Endodermal cell (in vitro differentiated cells): Measurements from ENCODE around the gene TRIM45. TPM values are rescaled to one million over a fixed set of nuclear protein-coding genes. Genes with fewer than 3 reads are reported as not detected.

Source experiments
- DNase-seq: peaks from one replicate; pipeline ENCODE4 v3.0.0-alpha.2; 2017
- H3K27ac ChIP-seq: 2 replicates; pipeline ENCODE4 v1.5.1; 2013; ENCODE audit warnings: mild to moderate bottlenecking, low read depth, low read length, moderate library complexity
- H3K27me3 ChIP-seq: 2 replicates; pipeline ENCODE4 v1.6.1; 2013; ENCODE audit warnings: mild to moderate bottlenecking, low read length, moderate library complexity; ENCODE audit not compliant: insufficient read depth, control insufficient read depth, poor library complexity, severe bottlenecking
- H3K36me3 ChIP-seq: 2 replicates; pipeline ENCODE4 v1.7.0; 2013; ENCODE audit warnings: mild to moderate bottlenecking, low read length, moderate library complexity; ENCODE audit not compliant: control insufficient read depth, insufficient read depth
- H3K4me1 ChIP-seq: one replicate; pipeline ENCODE4 v1.7.0; 2013; ENCODE audit warnings: low read length; ENCODE audit not compliant: control insufficient read depth, insufficient read depth
- H3K4me3 ChIP-seq: 2 replicates; pipeline ENCODE4 v1.5.1; 2013; ENCODE audit warnings: mild to moderate bottlenecking, low read length, moderate library complexity
- H3K9ac ChIP-seq: 2 replicates; pipeline ENCODE4 v1.6.1; 2013; ENCODE audit warnings: mild to moderate bottlenecking, low read length, moderate library complexity; ENCODE audit not compliant: poor library complexity, severe bottlenecking; ENCODE audit errors: extremely low read depth
- H3K9me3 ChIP-seq: 2 replicates; pipeline ENCODE4 v1.6.1; 2013; ENCODE audit warnings: mild to moderate bottlenecking, low read length, moderate library complexity; ENCODE audit not compliant: control insufficient read depth
- H3K27ac Mint-ChIP-seq: 2 replicates; pipeline ENCODE4 v1.8.0; 2020; ENCODE audit warnings: mixed read lengths
- H3K27me3 Mint-ChIP-seq: 2 replicates; pipeline ENCODE4 v1.8.0; 2021; ENCODE audit warnings: mild to moderate bottlenecking, mixed read lengths; ENCODE audit not compliant: insufficient read depth
- H3K36me3 Mint-ChIP-seq: 2 replicates; pipeline ENCODE4 v1.8.0; 2020; ENCODE audit warnings: low read depth, mixed read lengths
- H3K4me1 Mint-ChIP-seq: 2 replicates; pipeline ENCODE4 v1.8.0; 2020; ENCODE audit warnings: mixed read lengths
- H3K4me3 Mint-ChIP-seq: 2 replicates; pipeline ENCODE4 v1.8.0; 2020; ENCODE audit warnings: mild to moderate bottlenecking, moderate library complexity, mixed read lengths
- H3K9me3 Mint-ChIP-seq: 2 replicates; pipeline ENCODE4 v1.8.0; 2020; ENCODE audit warnings: mild to moderate bottlenecking, mixed read lengths
- WGBS, 2 experiments: methylation state at CpG; one replicate each; pipeline versions ENCODE4 v1.1.5 to v1.1.7; 2013; ENCODE audit warnings: missing lambda C conversion rate in 2 of 2, mixed read lengths in 1 of 2; ENCODE audit not compliant: insufficient coverage in 1 of 2, insufficient read length in 1 of 2; 5-methylcytosine and 5-hydroxymethylcytosine counted together
- total RNA-seq, 2 donors: library from RNA; stranded (reverse); fragmentation: NEBNext Ultra II Directional in 1 of 2; extraction: Animal tissue kit (Norgen Biotek cat#: 25700) in 1 of 2; gene quantifications; 2 replicates in 1 of 2; 3 replicates in 1 of 2; pipeline ENCODE4 v1.2.1, GENCODE V29; 2021
- TF ChIP-seq, protein P1 (sequence below): fragments of 200-600 bp; sonication (generic); conservative IDR thresholded peaks from 2 replicates; pipeline ENCODE4 v1.5.0; 2021; ENCODE audit warnings: antibody characterized with exemption, mild to moderate bottlenecking

TRIM45 gene
- total RNA-seq, 2 donors from 2014 or later = 13.4 to 16.5 TPM

- Mint-ChIP-seq H3K27ac (no peak overlapping the region), H3K4me3 (no peak overlapping the region), H3K4me1 (peaks cover 20% of the 10 kb centered on the region), H3K36me3 (no peaks in the 10 kb centered on the region), H3K9me3 (peaks cover 10% of the 10 kb centered on the region), H3K27me3 (no peaks in the 10 kb centered on the region)
- H3K27me3 ChIP-seq = no peaks in the 10 kb centered on the region
- H3K9me3 ChIP-seq = peaks cover 9% of the 10 kb centered on the region
- no peak overlapping the region for H3K4me3 ChIP-seq
- no peaks in the 10 kb centered on the region for H3K4me1 ChIP-seq
- TF ChIP-seq, protein P1, sequence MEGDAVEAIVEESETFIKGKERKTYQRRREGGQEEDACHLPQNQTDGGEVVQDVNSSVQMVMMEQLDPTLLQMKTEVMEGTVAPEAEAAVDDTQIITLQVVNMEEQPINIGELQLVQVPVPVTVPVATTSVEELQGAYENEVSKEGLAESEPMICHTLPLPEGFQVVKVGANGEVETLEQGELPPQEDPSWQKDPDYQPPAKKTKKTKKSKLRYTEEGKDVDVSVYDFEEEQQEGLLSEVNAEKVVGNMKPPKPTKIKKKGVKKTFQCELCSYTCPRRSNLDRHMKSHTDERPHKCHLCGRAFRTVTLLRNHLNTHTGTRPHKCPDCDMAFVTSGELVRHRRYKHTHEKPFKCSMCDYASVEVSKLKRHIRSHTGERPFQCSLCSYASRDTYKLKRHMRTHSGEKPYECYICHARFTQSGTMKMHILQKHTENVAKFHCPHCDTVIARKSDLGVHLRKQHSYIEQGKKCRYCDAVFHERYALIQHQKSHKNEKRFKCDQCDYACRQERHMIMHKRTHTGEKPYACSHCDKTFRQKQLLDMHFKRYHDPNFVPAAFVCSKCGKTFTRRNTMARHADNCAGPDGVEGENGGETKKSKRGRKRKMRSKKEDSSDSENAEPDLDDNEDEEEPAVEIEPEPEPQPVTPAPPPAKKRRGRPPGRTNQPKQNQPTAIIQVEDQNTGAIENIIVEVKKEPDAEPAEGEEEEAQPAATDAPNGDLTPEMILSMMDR = no peak
- no peak overlapping the region for H3K9ac ChIP-seq
- no peaks in the 10 kb centered on the region for H3K36me3 ChIP-seq
- no peak for DNase-seq
- H3K27ac ChIP-seq = no peak overlapping the region
- 89 to 93% methylated on average over 2 to 4 of the region's 5 CpGs for WGBS, 2 experiments
Observed at GRCh38 chr1:117147856-117148588, 26.5 kb upstream of the TRIM45 start.

- Histone ChIP-seq H3K27ac (no peak overlapping the region), H3K9ac (no peak overlapping the region), H3K4me1 (no peaks in the 10 kb centered on the region), H3K36me3 (no peaks in the 10 kb centered on the region), H3K9me3 (peaks cover 9% of the 10 kb centered on the region), H3K27me3 (no peaks in the 10 kb centered on the region), H3K4me3 (no peak overlapping the region)
- no peak overlapping the region for H3K27ac Mint-ChIP-seq
- WGBS, 2 experiments = 71 to 100% methylated on average over 1 to 4 of the region's 4 CpGs
- TF ChIP-seq, protein P1 = no peak
- no peaks in the 10 kb centered on the region for H3K36me3 Mint-ChIP-seq
- H3K9me3 Mint-ChIP-seq = peaks cover 10% of the 10 kb centered on the region
- no peaks in the 10 kb centered on the region for H3K27me3 Mint-ChIP-seq
- no peak for DNase-seq
- H3K4me3 Mint-ChIP-seq = no peak overlapping the region
- peaks cover 20% of the 10 kb centered on the region for H3K4me1 Mint-ChIP-seq
Observed at GRCh38 chr1:117147341-117147831, 25.8 kb upstream of the TRIM45 start.

DNA sequence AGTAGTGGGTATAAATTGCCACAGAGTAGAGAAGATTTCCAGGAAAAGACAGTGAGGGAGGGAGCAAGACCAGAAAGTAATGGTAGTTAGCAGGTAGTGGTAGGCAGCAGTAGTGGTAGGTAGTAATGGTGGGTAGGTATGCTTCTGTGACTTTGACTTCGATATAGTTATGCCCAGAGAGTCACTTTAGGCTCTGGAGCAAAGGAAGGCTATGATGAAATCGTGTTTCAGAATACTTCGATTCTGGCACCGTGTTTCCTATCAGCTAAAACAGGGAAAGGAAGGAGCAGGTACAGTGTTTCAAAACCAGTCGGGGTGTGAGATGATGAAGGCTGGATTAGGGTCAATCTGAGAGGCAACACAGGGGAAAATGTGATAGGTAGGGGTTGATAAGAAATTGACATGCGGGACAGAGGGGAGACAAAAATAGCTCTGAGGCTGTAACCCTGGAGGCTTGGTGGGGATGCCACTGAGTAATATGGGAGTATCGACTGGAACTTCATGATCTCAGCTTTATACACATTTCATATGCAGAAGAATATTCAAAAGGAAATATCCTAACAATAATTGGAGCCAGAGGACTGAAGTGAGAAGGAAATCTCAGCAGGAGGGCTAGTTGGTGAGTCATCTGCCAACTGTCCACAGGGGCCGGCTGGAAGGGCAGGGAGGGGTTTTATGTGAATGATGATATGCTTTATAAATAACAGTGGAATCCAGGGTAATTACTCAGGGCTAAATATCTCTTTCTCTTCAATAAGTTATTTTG lies 25.2 kb upstream of the TRIM45 start:
- Histone ChIP-seq H3K4me3 (no peak overlapping the region), H3K4me1 (no peaks in the 10 kb centered on the region), H3K27me3 (no peaks in the 10 kb centered on the region), H3K9me3 (peaks cover 8% of the 10 kb centered on the region), H3K9ac (no peak overlapping the region), H3K36me3 (no peaks in the 10 kb centered on the region), H3K27ac (no peak overlapping the region)
- H3K9me3 Mint-ChIP-seq = peaks cover 9% of the 10 kb centered on the region
- peak; percentile 62 for DNase-seq
- 89 to 95% methylated on average over 6 to 8 of the region's 8 CpGs for WGBS, 2 experiments
- no peak overlapping the region for H3K4me3 Mint-ChIP-seq
- H3K4me1 Mint-ChIP-seq = peaks cover 22% of the 10 kb centered on the region
- no peak overlapping the region for H3K27ac Mint-ChIP-seq
- no peaks in the 10 kb centered on the region for H3K27me3 Mint-ChIP-seq
- TF ChIP-seq, protein P1 = no peak
- H3K36me3 Mint-ChIP-seq = no peaks in the 10 kb centered on the region
